Peyer's patch (tissue), 4 donors: Measurements from ENCODE around the gene TOP2B.

Experiments
- CTCF ChIP-seq, 6 experiments: fragments of 450-650 bp in 4 of 6; fragments of 200-600 bp in 2 of 6; sonication (generic) in 1 of 6; IDR thresholded peaks; one replicate each; pipeline ENCODE4 v1.5.1; 2017 to 2019; ENCODE audit warnings: antibody characterized with exemption in 6 of 6, mild to moderate bottlenecking in 3 of 6, moderate library complexity in 1 of 6
- POLR2A ChIP-seq, 2 donors: fragments of 450-650 bp; IDR thresholded peaks; one replicate each; pipeline ENCODE4 v1.5.1; 2017; ENCODE audit warnings: antibody characterized with exemption in 2 of 2, mild to moderate bottlenecking in 2 of 2, moderate library complexity in 2 of 2

- TF ChIP-seq CTCF (IDR thresholded peaks at IDR 0.05) (no peak), POLR2A (IDR thresholded peaks at IDR 0.05) (no peak)
These were observed 30.8 kb downstream of the TOP2B start for GRCh38 chr3:25633919-25634318.
